Keratinocyte (primary cell): Measurements from ENCODE around the gene CCDC157.

Source experiments
- EZH2 ChIP-seq: IDR thresholded peaks from one replicate; pipeline ENCODE4 v1.6.1; 2012; ENCODE audit warnings: inconsistent platforms, mild to moderate bottlenecking, low read length, moderate library complexity
- TF ChIP-seq, protein P1 (sequence below), 3 experiments: IDR thresholded peaks in 1 of 3; conservative IDR thresholded peaks in 1 of 3; optimal IDR thresholded peaks in 1 of 3; 2 replicates in 2 of 3; 3 replicates in 1 of 3; pipeline versions ENCODE3 to v1.5.1; 2011; ENCODE audit warnings: low read length in 3 of 3, mild to moderate bottlenecking in 3 of 3, moderate library complexity in 2 of 3, control low read depth in 1 of 3, inconsistent platforms in 1 of 3; ENCODE audit not compliant: insufficient read depth in 2 of 3; ENCODE audit errors: extremely low read depth in 1 of 3

DNA sequence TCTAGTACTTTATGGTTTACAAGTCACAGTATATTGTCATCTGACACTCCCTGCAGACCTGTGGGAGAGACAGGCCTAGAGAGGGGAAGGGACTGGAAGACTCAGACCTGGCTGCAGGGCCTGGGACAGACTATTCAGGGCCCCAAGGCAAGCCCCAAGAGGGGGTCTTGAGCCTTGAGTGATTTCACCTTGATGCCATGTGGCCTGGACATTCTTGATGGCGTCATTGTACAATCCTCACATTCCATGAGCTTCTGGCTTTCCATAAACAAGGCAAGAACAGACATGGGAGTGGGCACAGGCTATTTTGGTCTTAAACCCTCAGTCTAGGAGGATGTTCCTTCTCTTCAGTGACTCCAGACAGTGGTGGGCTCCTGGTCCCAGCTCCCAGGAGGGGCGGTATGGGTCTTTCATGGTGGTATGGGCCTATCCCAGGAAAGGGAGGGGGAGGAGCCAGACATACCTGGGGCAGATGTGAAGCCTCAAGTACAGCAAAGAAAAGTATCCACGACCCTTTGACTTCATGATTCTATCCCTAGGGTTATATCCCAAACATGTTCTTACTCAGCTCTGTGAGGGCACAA, 28.2 kb upstream of the CCDC157 start:
- no peak for TF ChIP-seq EZH2
- TF ChIP-seq, protein P1, sequence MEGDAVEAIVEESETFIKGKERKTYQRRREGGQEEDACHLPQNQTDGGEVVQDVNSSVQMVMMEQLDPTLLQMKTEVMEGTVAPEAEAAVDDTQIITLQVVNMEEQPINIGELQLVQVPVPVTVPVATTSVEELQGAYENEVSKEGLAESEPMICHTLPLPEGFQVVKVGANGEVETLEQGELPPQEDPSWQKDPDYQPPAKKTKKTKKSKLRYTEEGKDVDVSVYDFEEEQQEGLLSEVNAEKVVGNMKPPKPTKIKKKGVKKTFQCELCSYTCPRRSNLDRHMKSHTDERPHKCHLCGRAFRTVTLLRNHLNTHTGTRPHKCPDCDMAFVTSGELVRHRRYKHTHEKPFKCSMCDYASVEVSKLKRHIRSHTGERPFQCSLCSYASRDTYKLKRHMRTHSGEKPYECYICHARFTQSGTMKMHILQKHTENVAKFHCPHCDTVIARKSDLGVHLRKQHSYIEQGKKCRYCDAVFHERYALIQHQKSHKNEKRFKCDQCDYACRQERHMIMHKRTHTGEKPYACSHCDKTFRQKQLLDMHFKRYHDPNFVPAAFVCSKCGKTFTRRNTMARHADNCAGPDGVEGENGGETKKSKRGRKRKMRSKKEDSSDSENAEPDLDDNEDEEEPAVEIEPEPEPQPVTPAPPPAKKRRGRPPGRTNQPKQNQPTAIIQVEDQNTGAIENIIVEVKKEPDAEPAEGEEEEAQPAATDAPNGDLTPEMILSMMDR (optimal IDR thresholded peaks at IDR 0.05 in 1 of 3, IDR thresholded peaks at IDR 0.05 in 1 of 3, conservative IDR thresholded peaks at IDR 0.05 in 1 of 3; ENCODE audit: extremely low read depth in 1 of 3, insufficient read depth in 2 of 3, low read length in 3 of 3), result no peak
